Smooth muscle cell (in vitro differentiated cells): Measurements from ENCODE around the gene ETV5. TPM values are rescaled to one million over a fixed set of nuclear protein-coding genes. Genes with fewer than 3 reads are reported as not detected.

Experiments used
- DNase-seq: peaks from one replicate; lab custom pipeline; 2025; ENCODE audit not compliant: unreplicated experiment; lab: John Stamatoyannopoulos, UW
- H2AFZ ChIP-seq: fragments of 200-600 bp; sonication (generic); 2 replicates; pipeline ENCODE4 v1.6.0; 2016; ENCODE audit warnings: antibody characterized with exemption, low read depth, mild to moderate bottlenecking
- H3F3A ChIP-seq: fragments of 200-600 bp; sonication (generic); 2 replicates; pipeline ENCODE4 v1.6.0; 2017; ENCODE audit warnings: antibody characterized with exemption, low read depth
- H3K27ac ChIP-seq: fragments of 200-600 bp; sonication (generic); 2 replicates; pipeline ENCODE4 v1.5.1; 2016; ENCODE audit warnings: low read depth, mild to moderate bottlenecking
- H3K27me3 ChIP-seq: fragments of 200-600 bp; sonication (generic); 2 replicates; pipeline ENCODE4 v1.6.1; 2016; ENCODE audit warnings: low read depth, mild to moderate bottlenecking
- H3K36me3 ChIP-seq: fragments of 200-600 bp; sonication (generic); 2 replicates; pipeline ENCODE4 v1.5.1; 2016; ENCODE audit warnings: low read depth
- H3K4me1 ChIP-seq: fragments of 200-600 bp; sonication (generic); 2 replicates; pipeline ENCODE4 v1.5.1; 2016; ENCODE audit warnings: low read depth
- H3K4me2 ChIP-seq: fragments of 200-600 bp; sonication (generic); 2 replicates; pipeline ENCODE4 v1.6.0; 2016; ENCODE audit warnings: mild to moderate bottlenecking
- H3K4me3 ChIP-seq: fragments of 200-600 bp; sonication (generic); 2 replicates; pipeline ENCODE4 v1.5.1; 2016; ENCODE audit warnings: mild to moderate bottlenecking
- H3K79me2 ChIP-seq: fragments of 200-600 bp; sonication (generic); 2 replicates; pipeline ENCODE4 v1.6.0; 2016; ENCODE audit warnings: low read depth, mild to moderate bottlenecking
- H3K9ac ChIP-seq: fragments of 200-600 bp; sonication (generic); 2 replicates; pipeline ENCODE4 v1.6.0; 2016; ENCODE audit warnings: low read depth
- H3K9me3 ChIP-seq: fragments of 200-600 bp; sonication (generic); replicated peaks from 2 replicates; pipeline ENCODE4 v1.5.1; 2016; ENCODE audit warnings: low read depth
- H4K20me1 ChIP-seq: fragments of 200-600 bp; sonication (generic); 2 replicates; pipeline ENCODE4 v1.6.0; 2016; ENCODE audit warnings: low read depth
- CTCF ChIP-seq: fragments of 200-600 bp; sonication (generic); IDR thresholded peaks from 2 replicates; pipeline ENCODE4 v1.5.1; 2017; ENCODE audit warnings: borderline replicate concordance, mild to moderate bottlenecking, antibody characterized with exemption; ENCODE audit not compliant: insufficient read depth, poor library complexity, severe bottlenecking
- WGBS: methylation state at CpG from one replicate; pipeline ENCODE4 v1.1.7; 2016; ENCODE audit warnings: low lambda C conversion rate; 5-methylcytosine and 5-hydroxymethylcytosine counted together
- polyA plus RNA-seq: library from polyadenylated mRNA; unstranded; fragments of >200 nt; fragmentation: Nextera tagmentation; extraction: Ambion mirVana; gene quantifications from 2 replicates; pipeline ENCODE4 v1.2.1, GENCODE V29; 2016
- total RNA-seq: library from RNA; depleted of rRNA; stranded (reverse); fragments of >200 nt; gene quantifications from 2 replicates; pipeline ENCODE4 v1.2.3, GENCODE V29; 2014

ETV5 gene
- total and polyA plus RNA-seq, 2 experiments from 2014 or later: 32.6 to 51.8 TPM

- H3K79me2 ChIP-seq: no peaks in the 10 kb centered on the region
- 75% methylated on average over 2 of the region's 2 CpGs for WGBS
- H3K9ac ChIP-seq: no peak overlapping the region
- H3K4me1 ChIP-seq: peaks cover 13% of the 10 kb centered on the region
- peaks cover 4% of the 10 kb centered on the region for H3K36me3 ChIP-seq
- DNase-seq: no peak
- no peak overlapping the region for H3K4me2 ChIP-seq
- peaks cover 48% of the 10 kb centered on the region for H4K20me1 ChIP-seq
- TF ChIP-seq CTCF: no peak
- H3F3A ChIP-seq: peaks cover 2% of the 10 kb centered on the region
- H3K4me3 ChIP-seq: no peak overlapping the region
- H3K27me3 ChIP-seq: no peaks in the 10 kb centered on the region
- no peaks in the 10 kb centered on the region for H3K9me3 ChIP-seq
- no peak overlapping the region for H3K27ac ChIP-seq
- no peak overlapping the region for H2AFZ ChIP-seq
These were observed 25.1 kb downstream of the ETV5 start for GRCh38 chr3:186083746-186084145.

GRCh38 chr3:186082150-186082549 lies 26.7 kb downstream of the ETV5 start:
- peaks cover 4% of the 10 kb centered on the region for H3K36me3 ChIP-seq
- peaks cover 2% of the 10 kb centered on the region for H3F3A ChIP-seq
- H3K27me3 ChIP-seq: no peaks in the 10 kb centered on the region
- no peak overlapping the region for H2AFZ ChIP-seq
- no peak overlapping the region for H3K4me2 ChIP-seq
- no peaks in the 10 kb centered on the region for H3K9me3 ChIP-seq
- no peak for TF ChIP-seq CTCF
- H3K4me3 ChIP-seq: no peak overlapping the region
- H4K20me1 ChIP-seq: peaks cover 48% of the 10 kb centered on the region
- 97% methylated on average over 8 of the region's 8 CpGs for WGBS
- no peak for DNase-seq
- no peaks in the 10 kb centered on the region for H3K79me2 ChIP-seq
- H3K9ac ChIP-seq: no peak overlapping the region
- H3K4me1 ChIP-seq: peaks cover 13% of the 10 kb centered on the region
- H3K27ac ChIP-seq: no peak overlapping the region

- WGBS: 86% methylated on average over 2 of the region's 2 CpGs
- H3K27ac ChIP-seq: no peak overlapping the region
These were observed 27.2 kb downstream of the ETV5 start for GRCh38 chr3:186081678-186082077.

More at GRCh38 chr3:186081678-186082077, 27.2 kb downstream of the ETV5 start:
- H3F3A ChIP-seq: peaks cover 2% of the 10 kb centered on the region
- no peaks in the 10 kb centered on the region for H3K27me3 ChIP-seq
- no peak overlapping the region for H2AFZ ChIP-seq
- peaks cover 9% of the 10 kb centered on the region for H3K36me3 ChIP-seq
- H3K4me3 ChIP-seq: no peak overlapping the region
- DNase-seq: no peak
- peaks cover 13% of the 10 kb centered on the region for H3K4me1 ChIP-seq
- no peak overlapping the region for H3K9ac ChIP-seq
- no peak for TF ChIP-seq CTCF
- H4K20me1 ChIP-seq: peaks cover 48% of the 10 kb centered on the region
- H3K4me2 ChIP-seq: no peak overlapping the region
- no peaks in the 10 kb centered on the region for H3K79me2 ChIP-seq
- H3K9me3 ChIP-seq: no peaks in the 10 kb centered on the region
